Activated CD8-positive, alpha-beta memory T cell treated with anti-CD3 and anti-CD28 coated beads for 4 hours (primary cell): Measurements from ENCODE around the gene AFDN.
"Not testable (repeated sequence)": the region's sequence is repeated elsewhere in the genome, so short reads cannot be mapped to it uniquely, and the experiment has no call there.

Source experiments
- DNase-seq, 2 donors: peaks; one replicate each; pipeline ENCODE4 v3.0.0-alpha.2; 2020; ENCODE audit warnings: low read depth in 2 of 2

AFDN gene

DNA sequence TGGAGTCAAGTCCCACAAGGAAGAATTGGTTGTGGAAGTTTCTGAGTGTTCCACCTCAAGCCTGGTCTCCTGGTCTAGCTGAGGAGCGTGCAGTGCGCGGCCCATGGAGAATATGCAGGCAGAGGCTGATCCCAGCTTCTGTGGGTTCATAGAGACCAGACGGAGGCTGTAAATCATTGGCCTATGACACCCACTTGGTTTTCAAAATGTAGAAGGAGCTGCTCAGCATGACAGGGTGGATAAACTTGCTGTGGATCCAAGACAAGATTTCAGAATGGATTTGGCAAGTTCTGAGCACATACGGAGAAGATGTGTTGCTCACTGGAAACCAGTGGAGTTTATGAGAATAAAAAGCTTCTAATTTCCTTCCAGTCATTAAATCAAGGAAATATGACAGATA is 171.5 kb downstream of the AFDN start:
- no peak for DNase-seq

GRCh38 chr6:168000198-168001028 is 173.7 kb downstream of the AFDN start:
- no peak for DNase-seq

- DNase-seq: no peak
Measured at GRCh38 chr6:168001029-168001332, 174.3 kb downstream of the AFDN start.

DNA sequence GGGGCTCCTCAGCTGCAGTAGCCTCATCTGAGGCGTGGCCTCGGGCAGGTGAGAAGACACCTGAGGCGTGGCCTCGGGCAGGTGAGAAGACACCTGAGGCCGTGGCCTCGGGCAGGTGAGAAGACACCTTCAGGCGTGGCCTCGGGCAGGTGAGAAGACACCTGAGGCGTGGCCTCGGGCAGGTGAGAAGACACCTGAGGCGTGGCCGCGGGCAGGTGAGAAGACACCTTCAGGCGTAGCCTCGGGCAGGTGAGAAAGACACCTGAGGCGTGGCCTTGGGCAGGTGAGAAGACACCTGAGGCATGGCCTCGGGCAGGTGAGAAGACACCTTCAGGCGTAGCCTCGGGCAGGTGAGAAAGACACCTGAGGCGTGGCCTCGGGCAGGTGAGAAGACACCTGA is 174.8 kb downstream of the AFDN start:
- not testable (repeated sequence) for DNase-seq

DNA sequence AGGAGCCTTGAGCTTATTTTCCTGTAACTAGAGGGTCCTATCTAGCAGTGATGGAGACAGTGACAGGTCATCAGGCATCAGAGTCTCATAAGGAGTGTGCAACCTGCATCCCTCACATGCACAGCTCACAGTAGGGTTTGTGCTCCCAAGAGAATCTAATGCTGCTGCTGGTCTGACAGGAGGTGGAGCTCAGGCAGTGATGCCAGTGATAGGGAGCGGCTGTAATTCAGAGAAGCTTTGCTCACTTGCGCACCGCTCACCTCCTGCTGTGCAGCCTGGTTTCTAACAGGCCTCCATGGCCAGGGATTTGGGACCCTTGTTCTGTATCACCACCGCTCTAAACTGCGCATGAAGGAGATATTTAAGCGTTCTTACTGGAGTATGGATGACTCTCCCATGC is 176.1 kb downstream of the AFDN start:
- no peak for DNase-seq

DNA sequence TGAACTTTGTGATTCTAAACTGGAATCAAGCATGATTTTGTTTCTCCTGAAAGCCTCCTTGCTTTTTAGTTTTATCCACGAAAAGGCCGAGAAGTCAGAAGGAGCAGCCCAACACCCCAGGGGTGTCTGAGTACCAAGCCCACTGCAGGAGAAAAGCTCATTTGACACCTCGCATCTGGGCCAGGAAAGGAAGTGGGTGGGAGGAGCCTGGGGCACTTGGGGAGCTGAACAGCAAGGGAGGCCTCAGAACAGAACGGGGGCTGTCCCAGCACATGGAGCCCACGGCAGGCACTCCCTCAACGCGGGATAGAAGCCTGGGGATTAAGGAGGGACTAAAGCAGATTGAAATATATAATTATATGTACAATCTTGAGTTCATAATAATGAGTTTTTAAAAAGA is 177.3 kb downstream of the AFDN start:
- DNase-seq: no peak

GRCh38 chr6:168004945-168005344 is 178.2 kb downstream of the AFDN start:
- DNase-seq: no peak

GRCh38 chr6:168005796-168006195 is 179.1 kb downstream of the AFDN start:
- DNase-seq: no peak

- no peak for DNase-seq
Measured at GRCh38 chr6:168007592-168008338, 181.1 kb downstream of the AFDN start.

DNA sequence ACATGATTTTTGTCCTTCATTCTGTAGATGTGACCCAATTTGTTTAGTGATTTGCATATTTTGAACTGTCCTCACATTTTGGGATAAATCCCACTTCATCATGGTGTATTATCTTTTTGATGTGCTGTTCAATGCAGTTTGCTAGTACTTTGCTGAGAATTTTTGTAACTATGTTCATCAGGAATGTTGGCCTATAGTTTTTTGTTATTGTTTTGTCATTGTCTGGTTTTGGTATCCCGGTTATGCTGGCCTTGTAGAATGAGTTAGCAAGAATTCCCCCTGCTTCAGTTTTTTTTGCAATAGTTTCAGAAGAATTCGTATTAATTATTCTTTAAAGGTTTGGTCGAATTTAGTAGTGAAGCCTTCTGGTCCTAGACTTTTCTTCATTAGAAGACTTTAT is 182.6 kb downstream of the AFDN start:
- no peak for DNase-seq

DNA sequence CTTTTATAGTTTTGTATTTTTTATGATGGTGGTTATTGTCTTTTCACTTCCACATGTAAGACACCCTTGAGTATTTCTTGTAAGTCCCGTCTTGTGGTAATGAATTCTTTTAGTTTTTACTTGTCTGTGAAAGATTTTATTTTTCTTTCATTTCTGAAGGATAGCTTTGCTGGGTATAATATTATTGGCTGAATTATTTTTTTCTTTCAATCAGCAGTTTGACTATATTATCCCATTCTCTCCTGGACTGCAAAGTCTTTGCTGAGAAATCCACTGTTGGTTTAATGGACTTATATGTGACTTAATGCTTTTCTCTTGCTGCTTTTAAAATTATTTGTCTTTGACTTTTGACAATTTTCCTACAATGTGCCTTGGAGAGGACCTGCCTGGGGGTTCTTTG is 184.6 kb downstream of the AFDN start:
- DNase-seq: no peak

DNA sequence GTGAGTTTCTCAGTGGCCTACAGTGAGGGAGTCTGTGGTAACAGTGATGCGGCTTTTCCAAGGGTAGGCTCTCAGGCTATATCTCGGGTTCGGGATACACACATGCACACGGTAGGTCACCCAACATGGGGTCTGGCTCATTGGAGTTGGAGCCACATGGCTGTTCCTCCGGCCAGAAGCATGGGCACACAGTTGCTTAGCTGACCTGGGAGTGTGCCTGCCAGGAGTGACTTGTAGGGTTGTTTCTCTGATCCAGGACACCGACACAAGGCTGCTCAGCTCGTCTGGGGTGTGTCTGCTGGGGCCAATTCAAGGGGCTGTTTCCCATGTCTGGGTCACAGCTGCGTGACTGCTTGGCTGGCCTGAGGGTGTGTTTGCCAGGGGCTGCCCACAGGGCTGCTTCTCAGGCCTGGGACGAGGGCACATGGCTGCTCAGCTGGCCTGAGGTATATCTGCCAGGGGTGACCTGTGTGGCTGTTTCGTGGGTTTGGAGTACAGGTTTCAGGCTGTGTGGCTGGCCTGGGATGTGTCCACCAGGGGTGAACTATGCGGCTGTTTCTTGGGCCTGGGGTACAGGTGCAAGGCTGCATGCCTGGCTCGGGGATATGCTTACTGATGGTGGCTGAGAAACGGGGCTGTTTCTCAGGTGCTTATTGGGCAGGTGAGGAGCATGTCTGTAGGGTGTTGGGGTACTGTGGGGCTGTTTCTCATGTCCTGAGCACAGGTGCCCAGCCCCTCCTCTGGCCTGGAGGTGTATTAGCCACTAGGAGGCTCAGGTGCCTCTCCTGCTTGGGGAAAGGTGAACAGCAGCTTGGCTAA is 185.9 kb downstream of the AFDN start:
- DNase-seq: no peak

- DNase-seq: no peak
Measured at GRCh38 chr6:168013250-168013915, 186.7 kb downstream of the AFDN start.

DNA sequence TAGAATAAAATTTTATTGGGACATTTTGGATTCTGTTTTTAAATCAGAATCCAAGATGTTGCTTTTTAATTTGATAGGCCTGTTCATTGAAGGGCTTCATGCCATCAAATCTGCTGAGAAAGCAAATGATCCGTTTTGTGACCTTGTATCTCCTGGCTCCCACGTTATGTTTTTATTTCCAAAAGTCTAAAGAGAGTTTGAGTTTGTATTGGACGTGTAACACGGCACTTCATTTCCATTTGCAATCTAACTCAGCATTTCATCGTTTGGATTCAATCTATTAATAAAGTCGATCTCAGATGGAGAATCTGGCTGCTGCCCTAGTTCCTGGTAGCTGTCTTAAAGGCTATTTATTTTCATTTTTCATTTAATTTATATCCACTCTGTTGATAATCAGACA is 187.7 kb downstream of the AFDN start:
- no peak for DNase-seq

- no peak for DNase-seq
Measured at GRCh38 chr6:168015009-168015408, 188.3 kb downstream of the AFDN start.

GRCh38 chr6:168015482-168016175 is 188.9 kb downstream of the AFDN start:
- no peak for DNase-seq

- DNase-seq: no peak
Measured at GRCh38 chr6:168016176-168016620, 189.5 kb downstream of the AFDN start.

DNA sequence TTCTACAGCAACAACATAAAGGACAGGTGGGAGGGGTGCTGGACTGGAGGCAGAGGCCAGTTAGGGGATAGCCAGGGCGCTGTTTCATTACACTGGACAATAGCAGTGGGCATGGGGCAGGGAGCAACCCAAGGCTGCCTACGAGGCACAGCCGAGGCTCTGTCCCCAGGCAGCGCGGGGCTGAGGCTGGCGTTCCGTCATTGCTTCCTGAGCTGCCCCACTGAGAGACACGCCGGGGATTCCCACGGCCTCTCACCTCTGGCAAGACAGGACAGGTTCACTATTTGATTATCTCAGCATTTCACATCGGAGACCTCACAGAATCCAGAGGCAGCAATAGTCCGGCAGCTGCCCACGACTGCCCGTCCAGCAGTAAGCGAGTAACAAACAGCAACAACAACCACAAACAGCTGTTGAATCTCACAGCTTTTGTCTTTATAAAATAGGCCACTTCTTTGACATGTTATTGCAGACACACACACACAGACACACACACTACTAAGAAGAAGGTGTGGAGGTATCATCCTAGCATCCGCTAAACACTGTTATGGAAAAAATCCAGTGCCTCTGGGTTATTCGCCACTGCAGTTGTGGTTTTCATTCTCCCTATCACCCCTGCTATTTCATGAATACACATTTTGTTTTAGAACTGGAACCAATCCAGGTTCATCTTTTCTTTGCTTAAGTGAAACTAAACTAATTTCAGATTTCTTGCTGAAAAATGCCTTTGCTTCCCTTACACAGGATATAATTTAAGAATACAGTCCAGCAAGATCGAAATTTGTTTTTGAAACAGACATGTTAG is 190.2 kb downstream of the AFDN start:
- no peak for DNase-seq

GRCh38 chr6:168017629-168018028 is 190.9 kb downstream of the AFDN start:
- no peak for DNase-seq

DNA sequence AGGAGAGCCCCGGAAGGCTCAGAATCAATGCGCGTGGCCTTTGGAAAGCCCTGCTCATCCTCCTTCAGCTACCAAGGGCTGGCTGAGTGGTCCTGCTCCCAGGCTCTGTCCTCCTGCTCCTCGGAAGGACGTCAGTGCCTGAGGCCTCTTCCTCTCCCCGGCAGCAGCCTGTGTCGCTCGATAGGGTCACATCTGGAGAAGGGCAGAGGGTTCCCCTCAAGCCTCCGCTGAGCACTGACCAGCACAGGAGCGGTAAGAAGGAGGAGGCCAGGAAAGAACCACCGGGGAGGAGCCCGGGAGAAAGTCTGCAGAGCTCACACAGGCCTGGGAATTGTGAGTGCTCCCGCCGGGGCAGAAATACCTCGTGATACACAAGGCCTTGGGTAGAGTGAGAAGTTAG is 192.0 kb downstream of the AFDN start:
- DNase-seq: no peak
